GM12873 (cell line): Measurements from ENCODE around the gene BDH1.

ENCODE experiments used
- CTCF ChIP-seq: IDR thresholded peaks from 2 replicates; pipeline ENCODE4 v1.5.1; 2012; ENCODE audit warnings: low read depth, mild to moderate bottlenecking, moderate library complexity, low read length, control low read depth; ENCODE audit not compliant: insufficient read depth; ENCODE audit errors: missing control alignments

Gene BDH1

GRCh38 chr3:197510642-197511018, 45.1 kb downstream of the BDH1 start:
- no peak for TF ChIP-seq CTCF

GRCh38 chr3:197508924-197509775, 46.6 kb downstream of the BDH1 start:
- no peak for TF ChIP-seq CTCF

GRCh38 chr3:197508461-197508860, 47.3 kb downstream of the BDH1 start:
- no peak for TF ChIP-seq CTCF

DNA sequence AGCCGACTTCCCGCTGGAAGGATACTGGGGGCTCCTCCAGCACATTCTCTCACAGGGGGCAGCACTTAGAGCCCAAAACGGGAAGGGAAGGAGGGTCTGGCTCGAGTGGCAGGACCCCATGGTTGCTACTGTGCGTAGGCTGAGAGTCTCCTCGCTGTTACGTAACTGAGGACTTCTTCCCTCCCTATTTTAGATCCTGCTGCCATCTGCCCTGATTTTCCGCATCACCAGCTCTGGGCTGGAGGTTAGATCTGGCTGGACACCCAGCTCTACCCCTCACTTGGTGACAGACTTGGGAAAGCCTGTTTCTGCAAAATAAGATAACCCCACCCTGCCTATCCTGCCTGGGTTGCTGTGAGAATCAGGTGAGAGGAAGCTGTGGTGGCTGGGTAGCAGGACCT, 47.7 kb downstream of the BDH1 start:
- TF ChIP-seq CTCF, result no peak

- TF ChIP-seq CTCF, result no peak
These were observed 48.2 kb downstream of the BDH1 start for GRCh38 chr3:197507541-197507940.

GRCh38 chr3:197507081-197507480, 48.7 kb downstream of the BDH1 start:
- TF ChIP-seq CTCF, result no peak

DNA sequence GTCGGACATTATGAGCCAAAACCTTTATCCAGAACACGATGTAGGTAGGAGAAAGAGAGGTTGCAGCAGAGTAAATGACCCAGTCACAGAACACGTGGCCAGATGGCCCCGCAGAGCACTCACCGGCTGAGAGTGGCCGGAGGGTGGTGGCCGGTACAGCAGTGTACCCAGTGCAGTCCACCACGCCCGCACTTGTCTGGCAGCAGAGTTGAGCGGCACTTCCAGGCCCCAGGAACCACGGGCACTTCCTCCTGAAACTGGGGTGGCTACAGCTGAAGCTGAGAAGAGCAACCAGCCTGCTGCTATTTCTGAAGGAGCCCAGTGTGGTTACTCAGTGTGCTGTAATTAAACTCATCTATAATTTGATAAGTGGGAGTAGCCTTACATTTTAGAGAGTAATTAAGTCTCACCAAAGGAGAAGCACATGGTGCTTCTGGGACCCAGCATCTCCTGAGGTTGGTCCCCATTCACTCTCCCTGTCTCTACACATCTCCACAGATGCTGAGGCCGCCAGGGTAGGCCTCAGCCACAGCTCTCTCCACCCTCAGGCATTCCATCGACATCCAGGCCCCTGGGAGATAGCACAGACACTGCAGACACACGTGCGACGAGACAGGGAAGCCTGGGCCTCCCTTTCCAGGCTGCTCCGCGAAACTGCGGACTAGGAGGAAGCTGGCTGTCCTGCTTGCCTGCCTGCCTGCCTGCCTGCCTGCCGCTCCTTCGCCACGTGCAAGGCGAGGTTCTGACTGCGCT, 49.8 kb downstream of the BDH1 start:
- no peak for TF ChIP-seq CTCF
